ENCODE data around the gene HSD11B2.

The HSD11B2 gene

DNA sequence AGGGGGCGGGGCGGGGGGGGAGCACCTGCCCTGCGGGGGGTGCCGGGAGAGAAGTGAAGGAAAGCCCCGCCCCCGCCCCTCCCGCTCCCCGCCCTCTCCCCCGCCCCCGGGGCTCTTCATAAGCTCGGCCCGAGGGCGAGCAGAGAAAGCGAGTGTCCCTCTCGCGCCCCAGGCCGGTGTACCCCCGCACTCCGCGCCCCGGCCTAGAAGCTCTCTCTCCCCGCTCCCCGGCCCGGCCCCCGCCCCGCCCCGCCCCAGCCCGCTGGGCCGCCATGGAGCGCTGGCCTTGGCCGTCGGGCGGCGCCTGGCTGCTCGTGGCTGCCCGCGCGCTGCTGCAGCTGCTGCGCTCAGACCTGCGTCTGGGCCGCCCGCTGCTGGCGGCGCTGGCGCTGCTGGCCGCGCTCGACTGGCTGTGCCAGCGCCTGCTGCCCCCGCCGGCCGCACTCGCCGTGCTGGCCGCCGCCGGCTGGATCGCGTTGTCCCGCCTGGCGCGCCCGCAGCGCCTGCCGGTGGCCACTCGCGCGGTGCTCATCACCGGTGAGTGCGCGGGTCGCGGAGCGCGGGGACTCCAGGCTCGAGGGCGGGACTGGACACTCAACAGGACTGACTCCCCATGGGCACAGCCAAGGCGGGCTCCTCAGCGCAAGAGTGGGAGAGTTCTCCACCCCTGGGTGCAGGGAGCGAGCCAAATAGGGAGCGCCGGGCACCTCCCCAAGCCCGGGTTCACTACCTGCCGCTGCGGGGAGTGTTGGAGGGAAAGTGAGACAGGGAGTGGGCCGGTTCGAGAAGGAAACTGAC lies at the start of gene HSD11B2:
Gene HSD11B2 (plus strand): TSS at position 145 of the 798 bp plus-strand sequence. CDS start 128 bp downstream, at position 273.
- DNase-seq: no peak

DNA sequence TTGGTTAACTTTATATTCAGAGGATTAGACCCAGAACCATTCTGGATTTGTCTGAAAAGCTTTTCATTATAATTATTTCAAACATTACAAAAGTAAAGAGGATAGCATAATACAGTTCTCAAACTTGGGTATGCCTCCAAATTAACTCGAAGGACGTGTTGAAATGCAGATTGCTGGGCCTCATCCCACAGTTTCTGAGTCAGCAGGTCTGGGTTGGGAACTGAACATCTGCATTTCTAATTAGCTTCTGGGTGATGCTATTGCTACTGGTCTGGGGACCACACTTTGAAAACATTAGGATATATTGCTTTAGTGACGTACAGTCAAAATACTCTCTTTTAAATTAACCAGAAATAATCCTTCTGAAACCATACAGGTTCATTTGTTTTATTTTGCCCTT lies 47.6 kb upstream of the HSD11B2 start:
- no peak for DNase-seq

DNA sequence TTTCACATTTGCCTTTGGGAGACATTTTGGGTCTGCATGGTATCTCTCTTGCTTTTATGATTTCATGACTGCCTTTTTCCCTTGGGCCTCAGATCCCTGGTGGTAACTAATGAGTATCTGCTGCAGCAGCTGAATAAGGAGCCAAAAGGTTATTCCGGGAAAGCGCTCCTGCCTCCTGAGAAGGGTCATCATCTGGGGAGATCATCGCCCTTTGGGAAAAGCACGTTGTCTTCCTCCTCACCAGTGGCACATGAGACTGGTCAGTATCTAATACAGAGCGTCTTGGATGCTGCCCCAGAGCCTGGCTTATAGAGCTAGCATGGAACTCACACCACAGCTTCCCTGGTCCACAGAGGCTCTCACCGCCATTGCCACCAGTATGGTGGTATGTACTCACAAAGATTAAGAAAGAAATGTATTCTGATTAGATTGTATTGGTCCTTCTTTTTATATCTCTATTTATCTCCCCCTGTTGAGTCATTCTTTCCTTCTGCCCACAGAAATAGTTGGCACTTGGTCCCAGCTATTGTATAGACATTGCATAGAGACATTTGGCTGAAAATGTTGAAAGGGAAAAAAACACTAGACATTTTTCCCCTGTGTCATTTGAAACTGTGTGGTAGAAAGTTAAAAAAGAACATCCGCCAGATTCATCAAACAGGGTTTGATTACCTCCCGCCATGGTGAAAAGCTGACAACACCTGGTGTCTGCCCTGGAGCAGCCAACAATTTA lies 46.0 kb upstream of the HSD11B2 start:
- no peak for DNase-seq

DNA sequence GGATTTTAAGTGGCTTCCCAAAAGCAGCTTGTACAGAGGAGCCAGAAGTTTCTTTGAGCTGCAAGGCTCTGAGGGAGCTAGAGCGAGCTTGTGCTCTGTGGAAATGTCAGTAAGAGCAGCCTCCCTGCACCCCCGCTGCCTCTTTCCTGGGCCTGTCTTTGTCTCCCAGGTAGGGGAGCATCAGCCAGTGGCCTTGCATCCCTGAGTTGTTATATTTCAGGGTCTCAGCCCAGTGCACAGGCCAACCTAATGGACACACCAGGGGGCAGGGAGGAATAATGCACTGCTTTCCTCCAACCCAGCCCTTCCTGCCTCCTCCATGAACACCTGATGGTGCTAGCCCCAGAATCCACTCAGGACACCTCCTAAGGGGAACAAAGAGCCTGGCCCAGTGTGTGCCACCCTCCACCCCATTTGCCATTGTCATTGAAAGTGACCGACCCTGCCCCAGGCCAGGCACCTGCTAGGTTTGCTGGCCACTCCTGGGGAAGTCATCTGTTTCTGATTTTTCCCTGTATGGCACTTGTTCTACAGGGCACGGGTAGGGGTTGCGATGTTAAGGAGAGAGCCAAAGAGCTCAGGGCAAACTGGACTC lies 44.0 kb upstream of the HSD11B2 start:
- no peak for DNase-seq

DNA sequence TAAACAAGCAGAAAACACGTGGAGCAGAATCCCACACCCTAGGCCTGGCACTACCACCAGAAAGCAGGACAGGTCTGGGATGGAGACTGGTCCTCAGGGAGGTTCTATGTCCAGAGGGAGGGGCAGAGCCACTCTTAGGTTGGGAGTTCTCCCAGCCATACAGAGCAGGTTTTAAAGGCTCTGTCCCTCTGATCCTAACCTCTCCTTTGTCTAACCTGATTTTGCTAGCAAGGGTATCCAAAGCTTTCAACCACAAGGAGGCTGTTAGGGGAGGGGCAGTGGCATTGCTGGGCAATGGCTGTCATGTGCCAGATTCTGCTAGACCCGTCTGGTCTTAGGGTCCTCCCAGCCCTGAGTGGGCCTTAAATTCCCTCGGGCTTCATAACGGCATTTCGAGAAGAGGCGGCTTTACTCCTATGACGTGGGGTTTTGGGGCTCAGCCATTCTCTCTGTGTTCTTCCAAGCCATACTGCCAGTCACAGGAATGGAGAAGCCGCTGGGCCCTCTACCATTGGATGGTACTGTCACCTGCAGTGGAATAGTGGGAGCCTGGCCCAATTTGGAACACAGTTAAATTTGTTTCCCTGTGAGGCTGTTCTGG lies 43.3 kb upstream of the HSD11B2 start:
- no peak for DNase-seq

DNA sequence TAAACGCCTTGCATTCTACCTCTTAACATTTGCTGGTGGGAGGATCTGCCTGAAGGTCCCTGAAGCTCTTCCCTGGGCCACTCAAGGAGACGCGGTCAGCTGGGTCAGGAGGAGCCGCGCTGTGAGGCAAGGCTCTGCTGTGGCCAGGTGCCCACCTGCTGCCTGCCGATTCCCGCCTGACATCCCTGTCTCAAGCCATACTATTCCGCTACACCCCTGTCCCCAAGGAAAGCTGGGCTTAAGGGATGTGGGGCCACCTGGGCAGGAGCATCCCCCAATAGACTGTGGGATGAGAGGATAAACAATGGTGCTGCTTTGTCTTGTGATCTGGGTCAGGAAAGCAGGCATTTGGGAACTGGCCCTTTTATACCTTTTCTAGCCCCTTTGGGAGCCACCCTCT lies 42.7 kb upstream of the HSD11B2 start:
- DNase-seq: no peak

DNA sequence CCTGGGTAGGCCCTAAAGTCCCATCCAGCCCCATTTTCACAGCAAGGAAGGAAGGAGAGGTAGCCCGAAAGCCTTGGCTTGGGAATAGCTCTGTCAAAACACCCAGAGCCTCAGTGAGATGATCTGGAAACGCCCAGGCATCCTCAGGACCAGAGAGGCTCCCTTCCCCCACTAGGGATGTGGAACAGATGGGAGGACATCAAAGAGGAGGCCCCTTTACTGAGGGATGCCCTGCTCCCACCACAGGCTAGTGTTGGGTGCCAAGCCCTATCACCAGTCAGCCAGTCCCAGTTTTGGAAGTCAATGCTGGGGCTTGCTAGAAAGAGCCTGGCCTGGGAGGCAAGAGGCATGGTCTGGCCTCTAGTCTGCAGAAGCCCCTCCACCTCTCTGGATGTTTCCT lies 42.3 kb upstream of the HSD11B2 start:
- no peak for DNase-seq

DNA sequence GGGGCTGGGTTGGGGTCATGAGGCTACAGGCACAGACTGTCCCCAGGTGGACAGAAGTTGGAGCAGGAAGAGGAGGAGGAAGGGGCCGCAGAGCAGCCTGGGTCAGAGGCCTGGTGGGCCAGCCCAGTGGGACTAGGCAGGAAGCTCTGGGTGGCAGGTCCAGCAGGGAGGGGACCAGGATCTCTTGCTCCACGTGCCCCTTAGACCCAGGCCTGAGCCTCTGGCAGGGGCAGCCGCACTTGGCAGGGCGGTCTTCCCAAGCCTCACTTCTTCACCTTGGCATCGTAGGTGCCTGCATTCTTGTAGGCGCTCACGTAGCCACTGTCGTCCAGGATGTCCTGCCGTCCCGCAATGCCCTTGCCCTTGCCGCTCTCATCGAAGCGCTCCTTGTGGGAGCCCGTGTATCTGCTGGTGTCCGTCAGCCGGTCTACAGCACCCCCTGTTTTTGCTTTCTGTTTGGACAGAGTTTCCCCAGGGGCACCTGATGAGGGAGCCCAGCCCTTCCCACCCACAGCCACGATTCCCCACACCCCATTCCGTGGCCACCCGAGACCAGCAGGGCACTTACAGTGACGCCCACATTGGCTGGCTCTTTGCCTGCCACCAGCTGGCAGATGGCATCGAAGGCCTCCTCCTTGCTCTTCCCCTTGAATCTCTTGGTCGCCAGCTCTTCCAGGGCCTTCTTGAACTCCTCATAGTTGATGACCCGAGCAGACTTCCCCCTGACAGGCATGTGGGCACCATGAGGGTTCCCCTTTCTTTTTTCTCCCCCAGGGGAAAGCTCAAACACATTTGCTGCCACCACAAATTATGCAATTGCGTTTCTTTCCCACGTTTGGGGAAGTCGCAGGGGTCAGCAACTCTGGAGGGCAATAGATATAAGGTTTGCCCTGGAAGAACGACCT lies 40.8 kb upstream of the HSD11B2 start:
- no peak for DNase-seq

DNA sequence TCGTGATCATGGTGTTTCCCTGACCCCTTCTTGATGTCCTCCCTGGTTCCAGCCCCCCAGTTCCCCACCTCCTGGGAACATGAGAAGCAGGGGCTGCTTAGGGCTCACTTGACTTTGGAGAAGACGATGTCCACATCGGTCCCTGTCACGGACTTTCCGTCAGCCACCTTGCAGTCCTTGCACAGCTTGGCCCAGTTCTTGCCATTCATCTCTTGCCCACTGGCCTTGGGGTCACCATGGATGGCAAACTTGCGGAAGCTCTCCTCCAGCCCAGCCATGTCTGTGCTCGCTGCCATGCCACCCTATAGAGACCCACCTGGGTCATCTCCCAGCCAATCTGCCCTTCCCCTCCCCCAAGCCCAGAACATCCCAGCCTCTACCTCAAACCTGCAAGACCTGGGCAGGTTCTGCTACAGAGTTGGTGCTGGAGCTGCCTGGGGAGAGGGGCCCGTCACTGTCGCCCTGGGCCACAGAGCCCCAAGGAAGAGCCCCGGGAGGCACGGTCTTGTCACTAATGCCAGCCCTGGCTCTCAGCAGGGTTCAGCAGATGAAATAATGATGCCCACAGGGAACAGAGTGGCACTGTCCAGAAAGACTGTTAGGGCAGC lies 40.0 kb upstream of the HSD11B2 start:
- DNase-seq: no peak

DNA sequence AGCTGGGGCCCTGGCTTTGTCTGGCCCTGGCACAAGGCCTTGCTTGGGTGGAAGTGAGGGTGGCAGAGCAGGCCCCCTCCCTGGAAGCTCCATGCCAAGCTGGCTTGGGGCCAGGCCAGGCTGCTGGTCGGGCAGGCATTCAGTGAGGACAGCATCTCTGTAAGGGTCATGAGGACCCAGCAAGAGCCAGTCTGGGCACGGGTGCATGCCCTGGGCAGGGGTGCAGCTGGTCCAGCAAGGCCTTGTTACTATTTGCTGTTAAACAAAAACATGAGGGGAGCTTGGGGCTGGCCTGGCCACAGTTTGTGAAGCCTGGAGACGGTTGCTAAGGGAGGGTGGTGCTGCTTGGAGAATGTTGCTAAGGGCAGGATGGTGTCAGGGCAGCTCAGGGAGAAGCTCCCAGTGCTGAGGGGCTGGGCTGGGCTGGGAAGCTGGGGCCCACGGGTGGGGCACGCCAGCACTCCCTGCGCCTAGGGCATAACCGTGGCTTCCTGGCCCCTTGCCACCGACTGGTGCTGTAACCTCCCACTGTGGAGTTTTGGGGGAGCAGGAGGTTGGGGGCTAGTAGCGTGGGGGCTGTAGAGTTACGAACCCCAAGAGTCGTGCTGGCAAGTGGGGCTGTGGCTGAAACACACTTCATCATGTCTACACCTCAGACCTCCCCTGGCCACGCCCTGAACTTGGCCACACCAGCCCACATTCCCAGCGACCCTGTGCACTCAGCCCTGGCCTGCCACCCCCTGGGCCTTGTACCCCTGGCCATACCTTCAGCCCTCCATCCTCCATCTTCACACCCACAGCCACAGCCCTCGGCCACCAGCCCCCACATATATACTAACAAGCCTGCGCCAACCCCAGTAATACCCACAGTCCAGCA lies 39.3 kb upstream of the HSD11B2 start:
- DNase-seq: no peak

DNA sequence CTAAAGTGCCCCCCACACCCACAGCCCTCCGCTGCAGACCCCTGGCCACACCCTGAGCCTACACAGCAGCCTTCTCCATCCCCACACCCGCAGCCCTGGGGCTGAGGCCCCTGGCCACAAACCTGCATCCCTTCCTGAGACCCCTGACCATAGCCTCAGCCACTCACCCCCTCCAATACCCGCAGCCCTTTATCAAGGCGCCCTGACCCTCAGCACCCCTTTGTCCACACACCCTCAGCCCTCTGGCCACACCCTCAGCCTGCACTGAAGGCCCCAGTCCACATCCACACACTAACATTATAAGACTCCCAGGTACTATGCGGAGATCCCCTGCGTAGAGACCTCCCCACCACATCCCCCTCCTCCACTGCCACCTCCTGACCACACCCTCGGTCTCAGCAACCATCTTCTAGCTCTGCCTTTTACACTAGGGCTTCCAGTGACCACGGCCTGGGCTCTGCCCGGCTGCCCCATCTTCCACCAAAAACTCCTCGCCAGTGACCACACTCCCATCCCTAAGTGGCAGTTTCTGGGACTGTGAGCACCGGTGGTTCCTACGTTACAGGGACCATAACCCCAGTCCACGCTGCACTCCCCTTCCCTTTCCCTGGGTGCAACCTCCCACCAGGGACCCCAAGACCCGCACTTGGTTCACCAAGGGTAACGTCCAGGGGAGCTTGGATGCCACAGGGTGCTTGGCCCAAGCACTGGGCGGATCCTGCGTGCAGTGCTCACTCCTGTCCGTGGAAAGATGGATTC lies 38.4 kb upstream of the HSD11B2 start:
- DNase-seq: no peak

DNA sequence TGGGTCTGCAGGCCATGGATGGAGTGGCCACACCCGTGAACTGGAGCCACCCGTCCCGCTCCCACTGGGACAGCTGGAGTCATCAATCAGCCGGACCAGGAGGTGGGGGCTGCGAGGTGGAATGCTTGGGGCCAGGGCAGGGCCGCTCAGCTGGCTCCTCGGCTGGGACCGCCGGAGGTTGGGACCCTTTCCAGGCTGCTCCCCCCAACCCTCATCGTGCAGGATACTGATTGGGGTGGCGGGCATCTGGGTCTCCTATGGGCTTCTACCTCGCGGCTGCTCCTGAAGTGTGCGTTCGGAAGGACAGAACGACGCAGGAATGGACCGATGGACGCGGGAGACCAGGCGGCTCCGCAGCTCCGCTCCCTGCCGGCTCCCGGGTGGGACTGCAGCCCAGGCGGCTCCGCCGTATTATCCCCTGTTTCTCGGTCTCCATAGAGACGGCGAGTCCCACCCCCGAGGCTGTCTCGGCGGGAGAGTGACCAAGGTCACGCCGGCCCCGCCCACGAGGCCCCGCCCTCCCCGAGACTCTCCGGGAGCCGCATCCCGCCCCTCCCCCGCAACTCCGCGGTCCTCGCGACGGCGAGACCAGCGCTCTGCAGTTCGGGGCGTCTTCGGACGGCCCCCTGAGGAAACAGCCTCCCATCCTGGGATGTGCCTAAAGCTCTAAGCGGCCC lies 37.7 kb upstream of the HSD11B2 start, which contains the start of gene TPPP3:
Gene TPPP3 (minus strand): TSS at position 388 of the 677 bp plus-strand sequence. CDS start 2,387 bp downstream, outside the sequence.
- no peak for DNase-seq

DNA sequence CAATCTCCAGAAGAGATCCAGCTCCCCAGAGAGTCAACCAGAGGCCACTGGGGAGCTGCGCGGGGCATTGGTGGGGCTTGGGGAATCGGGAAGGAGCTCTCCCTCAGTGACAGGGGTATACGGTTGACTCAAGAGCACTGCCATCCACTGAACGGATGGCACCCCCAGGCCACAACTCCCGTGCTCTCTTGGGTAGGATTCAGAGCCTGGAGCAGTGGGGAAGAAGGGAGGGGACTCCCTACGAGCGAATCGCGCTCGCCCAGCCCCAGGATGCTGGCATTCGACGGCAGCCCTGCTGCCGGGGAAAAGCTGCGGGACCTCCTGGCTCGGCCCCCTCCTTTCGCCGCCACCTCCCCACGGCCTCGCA lies 37.1 kb upstream of the HSD11B2 start:
- no peak for DNase-seq

DNA sequence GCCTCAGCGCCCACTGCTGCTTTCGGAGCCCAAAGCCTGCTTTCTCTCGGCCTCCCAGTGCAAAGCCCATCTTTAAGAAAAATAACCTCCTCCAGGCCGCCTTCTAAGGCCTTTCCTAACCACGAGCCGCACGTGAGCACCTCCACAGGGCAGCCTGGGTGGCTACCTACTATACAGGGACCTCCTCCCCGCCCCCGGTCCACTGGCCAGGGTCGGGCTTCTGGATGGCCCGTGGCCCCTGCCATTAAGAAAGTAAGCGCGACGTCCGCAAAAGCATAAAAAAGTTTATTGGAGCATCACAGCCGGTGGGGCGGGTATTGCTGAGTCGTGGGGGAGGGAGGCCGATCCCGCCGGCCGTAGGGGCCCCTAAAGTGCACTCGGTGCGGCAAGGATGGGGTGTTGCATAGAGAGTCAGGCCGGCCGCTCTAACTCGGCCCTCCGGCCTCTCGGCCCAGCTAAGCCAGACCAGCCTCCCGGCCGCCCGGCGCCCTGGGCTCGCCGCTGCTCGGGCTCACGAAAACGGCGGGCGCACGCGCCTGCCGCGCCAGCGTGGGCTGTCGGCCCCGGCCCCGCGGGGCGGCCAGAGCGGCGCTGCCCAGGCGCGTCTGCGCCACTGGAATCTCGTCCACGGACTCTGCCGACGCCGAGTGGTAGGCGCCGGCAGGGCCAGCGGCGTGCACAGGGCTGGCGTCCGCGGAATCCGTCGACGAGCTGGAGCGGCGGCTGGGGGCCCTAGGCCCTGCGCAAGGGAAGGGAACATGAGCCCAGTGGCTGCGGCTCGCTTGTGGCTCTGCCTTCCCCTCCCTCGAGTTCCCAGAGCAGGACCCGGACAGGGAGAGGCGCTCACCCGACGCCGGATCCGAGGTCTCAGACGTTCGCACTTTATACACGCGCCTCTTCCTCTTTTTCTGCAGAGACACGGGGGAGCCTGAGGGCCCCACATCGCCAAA lies 36.5 kb upstream of the HSD11B2 start:
- no peak for DNase-seq

DNA sequence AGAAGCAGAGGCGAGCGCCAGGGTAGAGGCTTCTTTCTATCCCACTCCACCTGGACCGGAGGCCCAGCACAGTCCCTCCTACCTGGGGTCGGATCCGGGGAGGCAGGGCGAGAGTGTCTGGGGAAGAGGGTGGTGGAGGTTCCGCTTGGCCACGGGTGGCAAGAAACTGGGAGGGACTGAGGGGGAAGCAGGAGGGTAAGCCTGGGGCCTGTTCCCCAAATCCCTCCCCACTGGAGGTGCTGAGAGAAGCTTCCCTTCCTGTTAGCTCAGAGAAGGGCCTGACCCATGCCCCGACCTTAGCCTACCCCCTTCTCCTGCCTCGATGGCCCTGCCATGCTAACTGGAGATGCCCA lies 35.8 kb upstream of the HSD11B2 start:
- no peak for DNase-seq

DNA sequence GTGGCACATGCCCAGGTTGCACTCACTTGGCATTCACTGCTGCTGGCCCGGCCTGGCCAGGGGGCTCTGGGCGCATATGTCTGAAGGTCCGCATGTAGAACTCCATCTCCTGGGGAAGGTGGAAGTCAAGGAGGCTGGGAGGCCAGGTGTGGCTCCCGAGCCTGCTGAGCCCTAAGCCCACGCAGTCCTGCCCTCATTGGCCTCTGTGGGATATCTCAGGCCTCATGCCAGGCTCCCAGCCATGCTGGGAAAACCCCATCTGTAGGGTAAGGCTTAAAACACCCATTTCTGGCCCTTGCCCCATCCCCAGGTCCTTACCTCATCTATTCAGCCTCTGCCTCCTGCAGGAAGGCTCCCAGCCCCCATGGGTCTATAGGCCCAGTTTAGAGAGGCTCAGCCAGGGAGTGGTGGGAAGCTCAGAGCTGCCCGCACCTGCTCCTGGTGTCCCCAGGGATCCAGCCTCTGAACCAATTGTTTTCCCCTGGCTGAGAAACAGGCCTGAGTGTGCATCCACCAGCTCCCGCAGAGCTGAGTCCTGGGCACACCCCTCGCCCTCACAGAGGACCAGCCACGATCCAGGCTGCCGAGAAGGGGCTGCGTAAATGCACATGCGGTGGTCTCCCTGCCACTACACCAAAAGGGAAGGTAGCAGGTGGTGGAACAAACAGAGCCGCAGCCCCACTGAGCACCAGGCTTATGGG lies 35.3 kb upstream of the HSD11B2 start:
- DNase-seq: no peak

DNA sequence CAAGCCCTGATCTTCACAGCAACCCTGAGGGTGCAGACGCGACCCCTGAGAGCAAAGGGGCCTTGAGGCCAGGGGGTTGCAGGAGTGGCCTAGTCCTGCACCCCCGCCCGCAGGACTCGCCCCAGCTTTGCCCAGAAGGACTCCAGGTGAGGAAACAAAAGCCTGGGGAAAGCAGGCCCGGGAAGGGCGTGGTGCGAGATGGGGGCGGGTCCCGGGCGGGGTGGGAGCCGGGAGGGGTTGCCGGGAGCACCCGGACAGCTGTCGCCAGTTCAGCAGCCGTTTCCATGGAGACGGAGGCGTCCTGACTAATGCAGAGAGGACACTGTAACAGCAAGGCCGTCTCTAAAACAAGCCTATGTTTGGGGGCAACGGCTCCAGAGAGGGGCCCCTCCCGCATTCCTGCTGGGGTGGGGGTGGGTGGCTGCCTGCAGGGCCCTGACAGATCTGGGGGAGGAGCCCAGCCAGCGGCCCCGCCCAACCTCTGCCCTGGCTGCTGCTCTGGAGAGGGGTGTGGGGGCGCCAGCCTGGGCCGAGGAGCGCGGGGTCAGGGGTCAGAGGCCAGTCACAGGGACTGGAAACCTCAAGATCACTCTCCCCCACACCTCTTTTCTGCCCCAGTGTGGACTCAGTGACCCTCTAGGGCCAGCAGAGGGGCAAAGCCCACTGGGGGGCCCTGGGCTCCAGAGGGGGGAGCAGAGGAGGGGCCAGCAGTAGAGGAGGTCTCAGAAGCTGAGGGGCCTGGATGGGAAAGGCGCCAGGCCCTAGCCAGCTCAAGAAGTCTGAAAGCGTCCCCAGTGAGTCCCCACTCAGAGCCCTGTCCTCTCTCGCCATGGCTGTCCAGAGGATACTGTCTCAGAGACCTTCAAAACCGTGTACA lies 34.5 kb upstream of the HSD11B2 start:
- DNase-seq: no peak

All from NK-92 treated with Interleukin-12 subunit alpha and Interleukin-12 subunit beta, amount 100 ng/mL, for 24 hours (cell line).